NCI-H345 treated with DMSO at 0.1 percent for 48 hours (cell line): ENCODE measurements around the gene ATP6AP1.
"Not testable (repeated sequence)": the region's sequence is repeated elsewhere in the genome, so short reads cannot be mapped to it uniquely, and the experiment has no call there.

ENCODE experiments used
- DNase-seq: peaks from one replicate; lab custom pipeline; 2025; ENCODE audit not compliant: unreplicated experiment; lab: John Stamatoyannopoulos, UW

ATP6AP1 gene

DNA sequence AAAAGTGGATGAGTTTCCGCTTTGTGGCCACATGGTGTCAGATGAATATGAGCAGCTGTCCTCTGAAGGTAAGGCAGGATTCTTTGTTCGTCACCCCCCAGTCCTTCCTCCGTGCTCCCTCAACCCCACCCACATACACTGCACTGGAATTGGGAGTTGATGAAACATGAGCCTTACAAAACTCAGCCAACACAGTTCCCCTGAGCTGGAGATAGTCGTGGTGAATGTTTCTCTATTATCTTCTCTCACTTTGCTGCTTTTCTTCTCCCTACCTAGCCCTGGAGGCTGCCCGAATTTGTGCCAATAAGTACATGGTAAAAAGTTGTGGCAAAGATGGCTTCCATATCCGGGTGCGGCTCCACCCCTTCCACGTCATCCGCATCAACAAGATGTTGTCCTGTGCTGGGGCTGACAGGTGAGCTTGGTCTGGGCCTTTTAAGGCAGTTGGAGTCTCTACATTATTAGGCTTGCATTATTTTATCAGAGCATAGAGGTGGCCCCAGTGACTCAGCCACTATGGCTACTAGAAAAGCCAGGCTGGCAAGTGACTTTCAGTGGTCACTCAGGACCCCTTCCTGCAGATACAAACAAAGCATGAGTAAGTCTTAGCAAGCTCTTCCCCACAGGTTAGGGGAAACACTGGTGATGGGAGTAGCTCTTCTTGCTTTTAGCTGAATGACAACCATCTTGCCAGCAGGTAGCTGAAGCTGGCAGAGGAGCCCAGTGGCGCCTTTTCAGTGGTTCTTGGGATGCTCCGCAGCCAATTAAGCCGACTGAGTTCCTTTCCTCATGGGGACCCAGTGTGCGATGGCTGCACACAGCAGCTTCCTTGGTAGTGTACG is 28.7 kb upstream of the ATP6AP1 start:
- no peak for DNase-seq

- not testable (repeated sequence) for DNase-seq
These were observed 28.1 kb upstream of the ATP6AP1 start for GRCh38 chrX:154400369-154400817.

DNA sequence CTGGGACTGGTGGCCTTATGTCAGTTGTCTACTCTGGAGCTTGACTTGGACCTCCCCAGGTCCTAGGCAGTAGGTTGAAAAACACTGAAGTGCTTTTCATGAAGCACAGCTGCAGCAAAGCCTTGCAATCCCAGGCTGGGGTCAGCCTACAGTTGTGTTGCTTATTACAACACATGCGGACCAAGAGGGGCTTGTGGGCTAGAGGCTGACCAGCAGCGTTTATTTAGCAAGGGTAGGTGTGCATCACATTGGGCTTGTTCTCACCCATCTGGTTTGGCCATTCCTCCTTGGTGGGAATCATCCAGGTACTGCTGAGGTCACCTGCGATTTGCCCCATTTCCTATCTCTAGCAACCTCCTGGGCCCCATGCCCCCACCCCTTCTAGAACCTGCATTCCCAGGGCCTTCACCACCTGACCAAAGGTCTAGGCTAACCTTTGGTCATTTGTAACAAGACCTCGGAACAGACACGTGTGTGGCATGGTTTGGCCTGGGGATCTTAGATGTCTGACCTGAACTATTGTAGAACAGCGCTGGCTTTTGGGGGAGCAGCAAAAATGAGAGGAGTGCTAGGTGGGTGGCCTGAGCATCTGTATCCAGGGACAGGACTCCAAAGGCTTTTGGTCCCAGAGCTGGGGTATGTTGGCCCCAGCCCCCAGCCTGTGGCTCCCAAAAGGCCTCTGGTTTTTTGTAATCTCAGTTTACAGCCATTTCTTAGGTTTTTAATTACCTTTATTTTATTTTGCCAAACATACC is 27.3 kb upstream of the ATP6AP1 start:
- DNase-seq, result no peak

DNA sequence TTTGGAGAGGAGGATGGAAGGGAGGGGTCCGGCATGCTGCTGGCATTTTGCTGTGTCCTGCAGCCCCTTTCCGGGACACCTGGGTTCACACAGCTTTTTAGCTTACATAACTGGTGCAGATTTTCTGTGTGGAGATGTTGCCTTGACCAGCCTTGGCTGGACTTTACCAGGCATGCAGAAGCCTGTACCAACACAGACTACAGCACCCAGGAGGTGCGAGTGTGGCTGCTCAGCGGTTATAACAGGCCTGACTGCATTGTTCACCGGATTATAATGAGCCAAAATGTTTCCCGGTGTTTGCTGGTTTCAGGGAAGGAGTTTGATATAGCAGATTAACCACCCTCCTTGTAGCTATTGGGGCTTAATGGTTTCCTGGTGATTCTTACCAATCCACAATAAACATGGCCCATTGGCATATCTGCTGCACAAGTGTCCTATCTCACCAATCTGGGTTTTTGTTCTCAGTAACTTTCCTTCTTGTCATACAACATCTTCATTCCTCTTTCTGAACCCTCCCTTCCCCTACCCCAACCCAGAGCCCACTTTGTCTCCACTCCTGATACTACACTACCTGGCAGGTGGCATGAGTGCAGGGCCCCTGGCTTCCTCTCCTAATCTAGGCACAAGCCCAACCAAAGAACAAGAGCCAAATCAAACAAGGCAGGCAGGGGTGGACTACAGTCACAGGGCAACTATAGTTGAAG is 26.4 kb upstream of the ATP6AP1 start:
- no peak for DNase-seq

GRCh38 chrX:154402622-154403127 is 25.8 kb upstream of the ATP6AP1 start:
- DNase-seq, result no peak

GRCh38 chrX:154403192-154403591 is 25.3 kb upstream of the ATP6AP1 start:
- no peak for DNase-seq

- DNase-seq, result no peak
These were observed 24.6 kb upstream of the ATP6AP1 start for GRCh38 chrX:154403858-154404257.

GRCh38 chrX:154404625-154405192 is 23.8 kb upstream of the ATP6AP1 start:
- no peak for DNase-seq

DNA sequence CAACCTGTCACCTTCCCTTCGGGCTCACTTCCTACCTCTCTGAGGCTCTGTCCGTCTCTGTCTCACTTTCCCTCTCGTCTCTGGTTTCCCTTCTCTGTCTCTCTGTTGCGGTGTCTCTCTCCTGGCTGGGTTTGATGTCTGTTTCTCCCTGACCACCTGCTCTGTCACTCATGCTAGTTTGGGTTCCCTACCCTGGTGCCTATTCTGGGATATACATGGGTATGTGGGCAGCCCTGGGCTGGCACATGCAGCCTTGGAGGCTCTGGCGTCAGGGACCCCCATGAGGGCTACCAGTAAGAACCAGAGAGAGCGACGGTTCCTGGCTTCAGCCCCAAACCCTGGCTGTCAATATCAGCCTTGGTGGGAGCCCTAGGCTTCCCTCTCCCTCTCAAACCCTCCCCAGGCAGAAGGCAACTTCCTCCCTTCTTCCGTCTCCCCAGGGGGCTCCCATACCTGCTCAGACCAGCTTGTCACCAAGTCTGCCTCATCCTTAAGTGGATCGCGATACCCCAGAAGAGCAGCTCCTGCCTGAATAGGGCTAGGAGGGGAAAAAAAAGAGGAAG is 19.7 kb upstream of the ATP6AP1 start:
- DNase-seq, result no peak

- DNase-seq, result no peak
These were observed 19.1 kb upstream of the ATP6AP1 start, which contains the start of gene DNASE1L1 for GRCh38 chrX:154409222-154409871. DNASE1L1 (minus strand) TSS chrX:154409254; CDS start chrX:154405568, 3,686 bp downstream.

DNA sequence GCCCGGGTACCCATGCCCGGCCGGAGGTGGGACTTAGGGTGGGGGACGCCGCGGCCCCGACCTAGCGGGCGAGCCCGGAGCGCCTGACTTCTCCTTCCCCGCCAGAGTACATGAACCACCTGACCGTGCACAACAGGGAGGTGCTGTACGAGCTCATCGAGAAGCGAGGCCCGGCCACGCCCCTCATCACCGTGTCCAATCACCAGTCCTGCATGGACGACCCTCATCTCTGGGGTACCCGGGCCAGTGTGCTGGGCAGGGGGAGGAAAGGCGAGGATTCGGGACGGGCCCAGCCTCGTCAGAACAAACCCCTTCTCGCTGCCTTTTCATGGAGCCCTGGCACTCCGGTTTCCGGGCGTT is 16.5 kb upstream of the ATP6AP1 start:
- DNase-seq, result peak; percentile 19

- no peak for DNase-seq
These were observed 16.0 kb upstream of the ATP6AP1 start for GRCh38 chrX:154412468-154412867.

GRCh38 chrX:154413142-154413541 is 15.3 kb upstream of the ATP6AP1 start:
- no peak for DNase-seq

GRCh38 chrX:154417157-154417556 is 11.3 kb upstream of the ATP6AP1 start:
- DNase-seq, result no peak

DNA sequence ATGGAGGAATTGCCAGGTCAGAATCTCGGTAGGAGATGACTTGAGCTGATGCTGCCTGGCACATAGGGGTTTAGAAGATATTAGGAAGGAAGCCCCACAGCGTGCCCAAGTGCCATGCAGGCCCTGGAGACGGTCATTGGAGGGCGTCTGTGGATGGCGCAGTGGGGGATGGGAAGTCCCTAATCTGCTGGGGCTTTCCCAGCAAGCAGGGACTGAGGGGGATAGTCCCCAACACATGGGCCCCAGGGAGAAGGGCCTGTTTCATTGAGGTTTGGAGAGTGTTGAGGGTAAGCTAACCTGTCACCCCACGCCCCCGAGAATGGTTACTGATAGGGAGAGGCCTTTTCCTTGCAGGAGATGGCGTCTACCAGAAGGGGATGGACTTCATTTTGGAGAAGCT is 9.3 kb upstream of the ATP6AP1 start:
- DNase-seq, result no peak

DNA sequence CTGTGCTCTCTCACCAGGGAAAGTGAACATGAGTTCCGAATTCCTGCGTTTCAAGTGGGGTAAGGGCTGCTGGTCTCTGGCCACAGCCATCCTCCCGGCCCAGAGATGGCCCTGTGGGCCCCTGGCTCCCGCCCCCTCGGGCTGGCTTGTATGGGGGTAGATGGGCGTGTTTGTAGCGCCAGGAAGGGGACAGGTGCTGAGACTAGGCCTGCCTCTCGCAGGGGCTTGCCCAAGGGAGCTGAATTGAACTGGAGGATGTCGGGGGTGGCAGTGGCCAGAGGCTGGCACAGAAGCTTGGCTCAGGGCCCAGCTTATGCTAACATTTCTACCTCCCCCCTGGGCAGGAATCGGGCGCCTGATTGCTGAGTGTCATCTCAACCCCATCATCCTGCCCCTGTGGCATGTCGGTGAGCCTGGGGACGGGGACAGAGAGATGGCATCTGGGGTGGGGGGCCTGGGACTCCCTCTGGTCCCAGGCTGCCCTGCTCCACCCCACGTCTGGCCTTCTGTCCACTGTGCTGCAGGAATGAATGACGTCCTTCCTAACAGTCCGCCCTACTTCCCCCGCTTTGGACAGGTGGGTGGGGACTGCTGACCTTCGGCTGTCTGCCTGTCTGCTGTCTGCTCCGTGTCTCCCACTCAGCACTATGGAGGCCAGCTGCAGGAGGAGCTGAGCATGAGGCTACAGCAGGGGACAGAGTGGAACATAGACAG is 8.6 kb upstream of the ATP6AP1 start:
- peak; percentile 38 for DNase-seq

- DNase-seq, result no peak
These were observed 8.1 kb upstream of the ATP6AP1 start for GRCh38 chrX:154420402-154420756.

GRCh38 chrX:154426916-154427770 is 1.3 kb upstream of the ATP6AP1 start:
- DNase-seq, result no peak

DNA sequence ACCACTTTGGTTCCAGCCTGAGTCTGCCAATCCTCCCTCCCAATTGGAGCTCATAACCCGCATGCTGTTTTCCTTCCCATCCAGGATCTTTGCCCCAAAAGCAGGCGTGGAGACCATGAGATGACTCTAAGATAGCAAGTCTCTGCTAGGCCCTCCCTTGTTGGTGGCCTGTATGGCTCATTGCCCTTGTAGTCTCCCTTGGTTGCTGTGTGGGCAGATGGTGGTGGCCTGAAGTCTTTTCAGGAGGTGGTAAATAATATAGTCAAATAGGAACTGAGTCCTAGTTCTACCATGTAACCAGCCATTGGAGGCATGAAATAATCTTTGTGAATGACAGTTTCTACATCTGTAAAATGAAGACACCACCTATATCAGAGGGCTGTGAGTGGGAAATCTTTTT is 1.2 kb downstream of the ATP6AP1 start:
- DNase-seq, result no peak
